Large intestine (tissue), 3 donors: ENCODE data around the gene RGS1. TPM values are rescaled to one million over a fixed set of nuclear protein-coding genes. Genes with fewer than 3 reads are reported as not detected.
A peak's percentile ranks its signal among the peaks of the same experiment; 100 is the strongest.

Experiments used
- DNase-seq, 2 donors: peaks; one replicate each; pipeline versions ENCODE4 v3.0.0 to v3.0.0-alpha.2; 2013
- H3K27ac ChIP-seq: one replicate; pipeline ENCODE4 v1.5.1; 2013; ENCODE audit warnings: low read length
- H3K27me3 ChIP-seq: 2 replicates; pipeline ENCODE4 v1.6.1; 2013; ENCODE audit warnings: low read length; ENCODE audit not compliant: control insufficient read depth, insufficient read depth
- H3K36me3 ChIP-seq: 2 replicates; pipeline ENCODE4 v1.6.1; 2013; ENCODE audit warnings: low read length; ENCODE audit not compliant: control insufficient read depth, insufficient read depth
- H3K4me1 ChIP-seq: one replicate; pipeline ENCODE4 v1.6.1; 2013; ENCODE audit warnings: low read length; ENCODE audit not compliant: control insufficient read depth, insufficient read depth
- H3K4me3 ChIP-seq: one replicate; pipeline ENCODE4 v1.5.1; 2013; ENCODE audit warnings: low read length
- H3K9me3 ChIP-seq: one replicate; pipeline ENCODE4 v1.6.1; 2013; ENCODE audit warnings: mild to moderate bottlenecking, low read depth, low read length, moderate library complexity; ENCODE audit not compliant: control insufficient read depth
- WGBS: methylation state at CpG from one replicate; pipeline ENCODE4 v1.1.5; 2013; ENCODE audit warnings: low lambda C conversion rate; ENCODE audit not compliant: insufficient coverage; 5-methylcytosine and 5-hydroxymethylcytosine counted together
- polyA plus RNA-seq: library from polyadenylated mRNA; unstranded; fragments of 120-200 nt; gene quantifications from one replicate; pipeline ENCODE4 v1.2.1, GENCODE V29; 2013

RGS1 gene
- polyA plus RNA-seq, 1 donor: 75.0 TPM

GRCh38 chr1:192552760-192553191 lies 22.8 kb upstream of the RGS1 start:
- Histone ChIP-seq H3K4me1 (no peaks in the 10 kb centered on the region), H3K27ac (no peak overlapping the region), H3K27me3 (no peaks in the 10 kb centered on the region), H3K9me3 (no peaks in the 10 kb centered on the region), H3K4me3 (no peak overlapping the region), H3K36me3 (no peaks in the 10 kb centered on the region)
- WGBS: 100% methylated on average over 1 of the region's 6 CpGs
- no peak for DNase-seq

- Histone ChIP-seq H3K27me3 (no peaks in the 10 kb centered on the region), H3K36me3 (no peaks in the 10 kb centered on the region), H3K4me1 (no peaks in the 10 kb centered on the region), H3K27ac (no peak overlapping the region), H3K9me3 (no peaks in the 10 kb centered on the region), H3K4me3 (no peak overlapping the region)
- WGBS: 94% methylated on average over 2 of the region's 3 CpGs
- no peak for DNase-seq
Measured at GRCh38 chr1:192553741-192554140, 21.8 kb upstream of the RGS1 start.

GRCh38 chr1:192554904-192555303 lies 20.7 kb upstream of the RGS1 start:
- H3K4me3 ChIP-seq: no peak overlapping the region
- no peak for DNase-seq
- WGBS: 100% methylated on average over 3 of the region's 4 CpGs
- H3K4me1 ChIP-seq: no peaks in the 10 kb centered on the region
- H3K27ac ChIP-seq: no peak overlapping the region
- no peaks in the 10 kb centered on the region for H3K36me3 ChIP-seq
- H3K9me3 ChIP-seq: no peaks in the 10 kb centered on the region
- H3K27me3 ChIP-seq: no peaks in the 10 kb centered on the region

- no peak overlapping the region for H3K27ac ChIP-seq
- no peak for DNase-seq
- no peaks in the 10 kb centered on the region for H3K4me1 ChIP-seq
- H3K9me3 ChIP-seq: no peaks in the 10 kb centered on the region
- no peaks in the 10 kb centered on the region for H3K36me3 ChIP-seq
- H3K27me3 ChIP-seq: no peaks in the 10 kb centered on the region
- no peak overlapping the region for H3K4me3 ChIP-seq
Measured at GRCh38 chr1:192555399-192555798, 20.2 kb upstream of the RGS1 start.

GRCh38 chr1:192557841-192558595 lies 17.6 kb upstream of the RGS1 start:
- Histone ChIP-seq H3K4me1 (no peaks in the 10 kb centered on the region), H3K27ac (no peak overlapping the region), H3K27me3 (no peaks in the 10 kb centered on the region), H3K36me3 (no peaks in the 10 kb centered on the region), H3K4me3 (no peak overlapping the region), H3K9me3 (no peaks in the 10 kb centered on the region)
- 93% methylated on average over 2 of the region's 4 CpGs for WGBS
- no peak for DNase-seq

GRCh38 chr1:192559115-192560006 lies 16.2 kb upstream of the RGS1 start:
- no CpG with 5 or more reads among the region's 6 CpGs for WGBS
- no peaks in the 10 kb centered on the region for H3K4me1 ChIP-seq
- no peak overlapping the region for H3K4me3 ChIP-seq
- no peak overlapping the region for H3K27ac ChIP-seq
- no peaks in the 10 kb centered on the region for H3K36me3 ChIP-seq
- DNase-seq: no peak
- no peaks in the 10 kb centered on the region for H3K9me3 ChIP-seq
- H3K27me3 ChIP-seq: no peaks in the 10 kb centered on the region

GRCh38 chr1:192561301-192561700 lies 14.3 kb upstream of the RGS1 start:
- H3K27me3 ChIP-seq: no peaks in the 10 kb centered on the region
- H3K4me3 ChIP-seq: no peak overlapping the region
- no peak for DNase-seq
- no peaks in the 10 kb centered on the region for H3K9me3 ChIP-seq
- WGBS: no CpG with 5 or more reads among the region's 4 CpGs
- H3K27ac ChIP-seq: no peak overlapping the region
- H3K4me1 ChIP-seq: no peaks in the 10 kb centered on the region
- H3K36me3 ChIP-seq: no peaks in the 10 kb centered on the region

- Histone ChIP-seq H3K4me3 (no peak overlapping the region), H3K9me3 (no peaks in the 10 kb centered on the region), H3K27me3 (no peaks in the 10 kb centered on the region), H3K4me1 (no peaks in the 10 kb centered on the region), H3K27ac (no peak overlapping the region), H3K36me3 (no peaks in the 10 kb centered on the region)
- DNase-seq: no peak
- 83% methylated on average over 1 of the region's 3 CpGs for WGBS
Measured at GRCh38 chr1:192563129-192563528, 12.4 kb upstream of the RGS1 start.

- DNase-seq: peak in 1 of 2 donors; percentile 26
- Histone ChIP-seq H3K27me3 (no peaks in the 10 kb centered on the region), H3K36me3 (no peaks in the 10 kb centered on the region), H3K27ac (no peak overlapping the region), H3K4me3 (no peak overlapping the region), H3K4me1 (no peaks in the 10 kb centered on the region), H3K9me3 (no peaks in the 10 kb centered on the region)
- WGBS: no CpG with 5 or more reads among the region's 4 CpGs
Measured at GRCh38 chr1:192564099-192564498, 11.5 kb upstream of the RGS1 start.

GRCh38 chr1:192565946-192566345 lies 9.6 kb upstream of the RGS1 start:
- no peak overlapping the region for H3K27ac ChIP-seq
- 86% methylated on average over 1 of the region's 1 CpG for WGBS
- H3K4me1 ChIP-seq: no peaks in the 10 kb centered on the region
- peaks cover 3% of the 10 kb centered on the region for H3K9me3 ChIP-seq
- H3K4me3 ChIP-seq: no peak overlapping the region
- no peak for DNase-seq
- no peaks in the 10 kb centered on the region for H3K36me3 ChIP-seq
- H3K27me3 ChIP-seq: no peaks in the 10 kb centered on the region
